ENCODE data around the gene EFCAB11. TPM values are rescaled to one million over a fixed set of nuclear protein-coding genes. Genes with fewer than 3 reads are reported as not detected.

EFCAB11 gene
- total RNA-seq, 1 experiment from 2014 or later, result 15.5 TPM

- TF ChIP-seq ERG (CRISPR knock-in tag; IDR thresholded peaks at IDR 0.05) (no peak), NR2C2 (CRISPR knock-in tag; IDR thresholded peaks at IDR 0.05) (no peak), ZNF138 (CRISPR knock-in tag; conservative IDR thresholded peaks at IDR 0.05) (no peak), RORB (CRISPR knock-in tag; IDR thresholded peaks at IDR 0.05) (no peak), CBFB (CRISPR knock-in tag; IDR thresholded peaks at IDR 0.05; ENCODE audit: low read depth) (no peak), ZNF232 (CRISPR knock-in tag; IDR thresholded peaks at IDR 0.05) (no peak), PRRX2 (CRISPR knock-in tag; IDR thresholded peaks at IDR 0.05) (no peak), ZNF219 (CRISPR knock-in tag; IDR thresholded peaks at IDR 0.05; ENCODE audit: borderline replicate concordance) (no peak), NR1H2 (CRISPR knock-in tag; IDR thresholded peaks at IDR 0.05) (no peak)
- TF ChIP-seq, protein P1, sequence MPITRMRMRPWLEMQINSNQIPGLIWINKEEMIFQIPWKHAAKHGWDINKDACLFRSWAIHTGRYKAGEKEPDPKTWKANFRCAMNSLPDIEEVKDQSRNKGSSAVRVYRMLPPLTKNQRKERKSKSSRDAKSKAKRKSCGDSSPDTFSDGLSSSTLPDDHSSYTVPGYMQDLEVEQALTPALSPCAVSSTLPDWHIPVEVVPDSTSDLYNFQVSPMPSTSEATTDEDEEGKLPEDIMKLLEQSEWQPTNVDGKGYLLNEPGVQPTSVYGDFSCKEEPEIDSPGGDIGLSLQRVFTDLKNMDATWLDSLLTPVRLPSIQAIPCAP (CRISPR knock-in tag; IDR thresholded peaks at IDR 0.05), result no peak
These were observed 117.6 kb downstream of the EFCAB11 start (continued) for GRCh38 chr14:89836830-89837469.

GRCh38 chr14:89833661-89834060 is 120.9 kb downstream of the EFCAB11 start:
- peaks cover 7% of the 10 kb centered on the region for H3K9me3 Mint-ChIP-seq
- ChIA-PET CTCF (no interaction called here), POLR2A (no interaction called here)
- DNase-seq (ENCODE audit: low spot score), result no peak
- no peak for ATAC-seq
- no peak for TF ChIP-seq ZNF671 (CRISPR knock-in tag; IDR thresholded peaks at IDR 0.05)
- no peak for TF ChIP-seq NR2C2 (CRISPR knock-in tag; IDR thresholded peaks at IDR 0.05)
- TF ChIP-seq NFE2L1 (CRISPR knock-in tag; IDR thresholded peaks at IDR 0.05), result no peak
- TF ChIP-seq, protein P2, sequence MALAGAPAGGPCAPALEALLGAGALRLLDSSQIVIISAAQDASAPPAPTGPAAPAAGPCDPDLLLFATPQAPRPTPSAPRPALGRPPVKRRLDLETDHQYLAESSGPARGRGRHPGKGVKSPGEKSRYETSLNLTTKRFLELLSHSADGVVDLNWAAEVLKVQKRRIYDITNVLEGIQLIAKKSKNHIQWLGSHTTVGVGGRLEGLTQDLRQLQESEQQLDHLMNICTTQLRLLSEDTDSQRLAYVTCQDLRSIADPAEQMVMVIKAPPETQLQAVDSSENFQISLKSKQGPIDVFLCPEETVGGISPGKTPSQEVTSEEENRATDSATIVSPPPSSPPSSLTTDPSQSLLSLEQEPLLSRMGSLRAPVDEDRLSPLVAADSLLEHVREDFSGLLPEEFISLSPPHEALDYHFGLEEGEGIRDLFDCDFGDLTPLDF (CRISPR knock-in tag; IDR thresholded peaks at IDR 0.05), result no peak
- no peak for TF ChIP-seq ZNF219 (CRISPR knock-in tag; IDR thresholded peaks at IDR 0.05; ENCODE audit: borderline replicate concordance)
- TF ChIP-seq JAZF1 (CRISPR knock-in tag; IDR thresholded peaks at IDR 0.05), result no peak
- TF ChIP-seq USF1 (CRISPR knock-in tag; IDR thresholded peaks at IDR 0.05), result no peak
- no peak for TF ChIP-seq USF2 (CRISPR knock-in tag; IDR thresholded peaks at IDR 0.05)
- TF ChIP-seq, protein P3, sequence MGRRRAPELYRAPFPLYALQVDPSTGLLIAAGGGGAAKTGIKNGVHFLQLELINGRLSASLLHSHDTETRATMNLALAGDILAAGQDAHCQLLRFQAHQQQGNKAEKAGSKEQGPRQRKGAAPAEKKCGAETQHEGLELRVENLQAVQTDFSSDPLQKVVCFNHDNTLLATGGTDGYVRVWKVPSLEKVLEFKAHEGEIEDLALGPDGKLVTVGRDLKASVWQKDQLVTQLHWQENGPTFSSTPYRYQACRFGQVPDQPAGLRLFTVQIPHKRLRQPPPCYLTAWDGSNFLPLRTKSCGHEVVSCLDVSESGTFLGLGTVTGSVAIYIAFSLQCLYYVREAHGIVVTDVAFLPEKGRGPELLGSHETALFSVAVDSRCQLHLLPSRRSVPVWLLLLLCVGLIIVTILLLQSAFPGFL (CRISPR knock-in tag; IDR thresholded peaks at IDR 0.05; ENCODE audit: borderline replicate concordance), result no peak
- no peaks in the 10 kb centered on the region for H3K27me3 Mint-ChIP-seq (ENCODE audit: low read depth)
- H3K4me3 Mint-ChIP-seq, result no peak overlapping the region
- peaks cover 5% of the 10 kb centered on the region for H3K36me3 Mint-ChIP-seq
- H3K27ac Mint-ChIP-seq, result no peak overlapping the region
- peaks cover 12% of the 10 kb centered on the region for H3K4me1 Mint-ChIP-seq

DNA sequence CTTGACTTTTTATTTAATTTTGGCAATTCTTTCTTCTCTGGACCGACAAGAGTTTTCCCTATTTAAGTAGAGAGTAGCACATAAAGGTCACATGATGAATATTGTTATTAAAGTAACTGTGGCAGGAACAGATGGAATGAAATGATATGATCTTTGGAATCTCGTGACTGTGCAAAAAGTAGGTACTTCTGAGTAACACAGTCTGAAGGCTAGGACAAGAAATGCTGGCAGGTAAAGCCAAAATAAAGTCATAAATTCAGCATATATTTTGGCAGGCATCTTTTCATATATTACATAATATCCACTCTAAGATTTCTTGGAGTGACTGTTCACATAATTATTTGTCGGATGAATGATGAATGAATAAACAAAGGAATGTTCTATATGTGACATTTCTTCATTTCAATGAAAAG is 121.4 kb downstream of the EFCAB11 start:
- no peak for DNase-seq (ENCODE audit: low spot score)
- POLR2A ChIA-PET, result no interaction called here
- H3K36me3 Mint-ChIP-seq, result peaks cover 2% of the 10 kb centered on the region
- H3K27me3 Mint-ChIP-seq (ENCODE audit: low read depth), result no peaks in the 10 kb centered on the region
- H3K4me3 Mint-ChIP-seq, result no peak overlapping the region
- ATAC-seq, result no peak
- H3K27ac Mint-ChIP-seq, result no peak overlapping the region
- peaks cover 12% of the 10 kb centered on the region for H3K4me1 Mint-ChIP-seq
- CTCF ChIA-PET, result no interaction called here
- peaks cover 3% of the 10 kb centered on the region for H3K9me3 Mint-ChIP-seq
- TF ChIP-seq NR1H2 (CRISPR knock-in tag; IDR thresholded peaks at IDR 0.05), result no peak
- TF ChIP-seq ZNF219 (CRISPR knock-in tag; IDR thresholded peaks at IDR 0.05; ENCODE audit: borderline replicate concordance), result no peak
- TF ChIP-seq ZMAT4 (CRISPR knock-in tag; IDR thresholded peaks at IDR 0.05), result no peak
- TF ChIP-seq TCF7 (CRISPR knock-in tag; IDR thresholded peaks at IDR 0.05; ENCODE audit: low read depth), result no peak
- TF ChIP-seq ZNF138 (CRISPR knock-in tag; conservative IDR thresholded peaks at IDR 0.05), result no peak
- TF ChIP-seq ELF4 (CRISPR knock-in tag; IDR thresholded peaks at IDR 0.05; ENCODE audit: low read depth), result no peak
- TF ChIP-seq NR2C2 (CRISPR knock-in tag; IDR thresholded peaks at IDR 0.05), result no peak
- TF ChIP-seq ATF3 (CRISPR knock-in tag; conservative IDR thresholded peaks at IDR 0.05), result no peak
- TF ChIP-seq ZBTB21 (CRISPR knock-in tag; IDR thresholded peaks at IDR 0.05; ENCODE audit: borderline replicate concordance), result no peak
- TF ChIP-seq TEAD4 (CRISPR knock-in tag; IDR thresholded peaks at IDR 0.05), result no peak
- no peak for TF ChIP-seq CREB1 (CRISPR knock-in tag; IDR thresholded peaks at IDR 0.05)
- TF ChIP-seq SP1 (CRISPR knock-in tag; conservative IDR thresholded peaks at IDR 0.05), result no peak
- TF ChIP-seq, protein P1 (CRISPR knock-in tag; IDR thresholded peaks at IDR 0.05), result no peak
- TF ChIP-seq NFE2L1 (CRISPR knock-in tag; IDR thresholded peaks at IDR 0.05), result no peak
